SU-DHL-6 (cell line): ENCODE measurements around the gene DGKK.

Experiments used
- H2AFZ ChIP-seq: fragments of 200-600 bp; sonication (generic); 2 replicates; pipeline ENCODE4 v1.6.1; 2014; ENCODE audit warnings: low read depth, mild to moderate bottlenecking, moderate library complexity, mixed read lengths, antibody characterized with exemption, low read length; ENCODE audit not compliant: severe bottlenecking
- H3F3A ChIP-seq: fragments of 200-600 bp; shearing (Covaris generic); 2 replicates; pipeline ENCODE4 v1.6.0; 2016; ENCODE audit warnings: antibody characterized with exemption, mild to moderate bottlenecking; ENCODE audit not compliant: insufficient read depth
- H3K27ac ChIP-seq: fragments of 200-600 bp; sonication (generic); 2 replicates; pipeline ENCODE4 v1.5.1; 2016; ENCODE audit warnings: low read depth, mild to moderate bottlenecking, low read length, moderate library complexity, mixed read lengths
- H3K27me3 ChIP-seq: fragments of 200-600 bp; sonication (generic), shearing (Covaris generic); 2 replicates; pipeline ENCODE4 v1.6.0; 2014; ENCODE audit warnings: mild to moderate bottlenecking, low read length
- H3K36me3 ChIP-seq: fragments of 200-600 bp; sonication (generic); 2 replicates; pipeline ENCODE4 v1.6.1; 2014; ENCODE audit warnings: mild to moderate bottlenecking, low read length, mixed read lengths
- H3K4me2 ChIP-seq: fragments of 300-600, 200-600 bp; shearing (Covaris generic), sonication (generic); 2 replicates; pipeline ENCODE4 v1.6.0; 2014; ENCODE audit warnings: low read length, low read depth, mild to moderate bottlenecking; ENCODE audit not compliant: poor library complexity, severe bottlenecking
- H3K4me3 ChIP-seq: fragments of 200-600 bp; sonication (generic); 2 replicates; pipeline ENCODE4 v1.5.1; 2014; ENCODE audit warnings: antibody characterized with exemption, low read length, mild to moderate bottlenecking, mixed read lengths; ENCODE audit not compliant: insufficient read depth, poor library complexity, severe bottlenecking
- H3K79me2 ChIP-seq: fragments of 200-600 bp; sonication (generic); 2 replicates; pipeline ENCODE4 v1.6.1; 2014; ENCODE audit warnings: mild to moderate bottlenecking, low read length, moderate library complexity; ENCODE audit not compliant: insufficient read depth
- H3K9ac ChIP-seq: fragments of 200-600 bp; sonication (generic); 2 replicates; pipeline ENCODE4 v1.7.0; 2014; ENCODE audit warnings: mild to moderate bottlenecking, low read length
- H3K9me2 ChIP-seq: fragments of 200-600 bp; sonication (generic); replicated peaks from 2 replicates; pipeline ENCODE4 v1.6.1; 2014; ENCODE audit warnings: low read length; ENCODE audit not compliant: insufficient read depth
- H3K9me3 ChIP-seq: fragments of 200-600 bp; sonication (generic); 2 replicates; pipeline ENCODE4 v1.6.1; 2014; ENCODE audit warnings: low read length, mixed read lengths; ENCODE audit not compliant: insufficient read depth
- H4K20me1 ChIP-seq: fragments of 200-600 bp; sonication (generic); 2 replicates; pipeline ENCODE4 v1.6.1; 2014; ENCODE audit warnings: low read depth, mild to moderate bottlenecking, antibody characterized with exemption, low read length, moderate library complexity, mixed read lengths
- CTCF ChIP-seq: fragments of 200-600 bp; sonication (generic); IDR thresholded peaks from one replicate; pipeline ENCODE4 v1.5.1; 2017; ENCODE audit warnings: antibody characterized with exemption, mild to moderate bottlenecking, low read length, moderate library complexity; ENCODE audit not compliant: insufficient read depth, poor library complexity, severe bottlenecking
- EZH2phosphoT487 ChIP-seq: fragments of 200-600 bp; sonication (generic), shearing (Covaris generic); conservative IDR thresholded peaks from 2 replicates; pipeline ENCODE4 v1.6.1; 2018; ENCODE audit warnings: mild to moderate bottlenecking, antibody characterized with exemption, low read length, moderate library complexity, mixed read lengths

The DGKK gene

GRCh38 chrX:50470103-50471031, at the start of gene DGKK:
DGKK (minus strand) TSS chrX:50470825; CDS start chrX:50470678, 147 bp downstream.
- no peaks in the 10 kb centered on the region for H3K79me2 ChIP-seq
- H3K27me3 ChIP-seq: no peaks in the 10 kb centered on the region
- no peaks in the 10 kb centered on the region for H4K20me1 ChIP-seq
- H3K27ac ChIP-seq: no peak within 1 kb of the TSS
- no peak within 1 kb of the TSS for H2AFZ ChIP-seq
- no peaks in the 10 kb centered on the region for H3K36me3 ChIP-seq
- no peak within 1 kb of the TSS for H3K4me3 ChIP-seq
- no peaks in the 10 kb centered on the region for H3K9me2 ChIP-seq
- TF ChIP-seq EZH2phosphoT487: no peak
- TF ChIP-seq CTCF: no peak
- no peak within 1 kb of the TSS for H3K4me2 ChIP-seq
- no peaks in the 10 kb centered on the region for H3F3A ChIP-seq
- no peaks in the 10 kb centered on the region for H3K9me3 ChIP-seq
- no peak within 1 kb of the TSS for H3K9ac ChIP-seq

- Histone ChIP-seq H3K36me3 (no peaks in the 10 kb centered on the region), H2AFZ (no peak overlapping the region), H4K20me1 (no peaks in the 10 kb centered on the region), H3K79me2 (no peaks in the 10 kb centered on the region), H3K9me3 (no peaks in the 10 kb centered on the region), H3K9ac (no peak overlapping the region), H3K4me3 (no peak overlapping the region), H3K9me2 (no peaks in the 10 kb centered on the region), H3K27ac (no peak overlapping the region), H3K4me2 (no peak overlapping the region), H3F3A (no peaks in the 10 kb centered on the region), H3K27me3 (no peaks in the 10 kb centered on the region)
- TF ChIP-seq EZH2phosphoT487 (no peak), CTCF (no peak)
Measured at GRCh38 chrX:50514811-50515210, 44.2 kb upstream of the DGKK start.

- no peak overlapping the region for H3K27ac ChIP-seq
- no peaks in the 10 kb centered on the region for H3K36me3 ChIP-seq
- TF ChIP-seq CTCF: no peak
- TF ChIP-seq EZH2phosphoT487: no peak
- no peaks in the 10 kb centered on the region for H3K9me3 ChIP-seq
- H2AFZ ChIP-seq: no peak overlapping the region
- H3K4me2 ChIP-seq: no peak overlapping the region
- H3F3A ChIP-seq: no peaks in the 10 kb centered on the region
- H3K4me3 ChIP-seq: no peak overlapping the region
- H3K27me3 ChIP-seq: no peaks in the 10 kb centered on the region
- H3K9me2 ChIP-seq: no peaks in the 10 kb centered on the region
- H3K9ac ChIP-seq: no peak overlapping the region
- H3K79me2 ChIP-seq: no peaks in the 10 kb centered on the region
- no peaks in the 10 kb centered on the region for H4K20me1 ChIP-seq
Measured at GRCh38 chrX:50497114-50497513, 26.5 kb upstream of the DGKK start.
